K562 (cell line): Measurements from ENCODE around the gene FAM83F. TPM values are rescaled to one million over a fixed set of nuclear protein-coding genes. Genes with fewer than 3 reads are reported as not detected.

Source experiments
- EP400 ChIP-seq: fragments of 450-650 bp; IDR thresholded peaks from 2 replicates; pipeline ENCODE4 v1.6.1; 2017; ENCODE audit warnings: antibody characterized with exemption, mild to moderate bottlenecking, moderate library complexity
- JUN ChIP-seq, 2 experiments: sonication (generic) in 1 of 2; formaldehyde crosslinking in 1 of 2; IDR thresholded peaks; 2 replicates each; pipeline versions ENCODE4 v1.6.1 to v1.8.0; 2012 to 2022; ENCODE audit warnings: borderline replicate concordance in 2 of 2, mild to moderate bottlenecking in 2 of 2, improper control_type of control experiment in 1 of 2, low read depth in 1 of 2, low read length in 1 of 2, missing genetic modification reagents in 1 of 2
- MTA2 ChIP-seq: fragments of 450-650 bp; IDR thresholded peaks from 2 replicates; pipeline ENCODE4 v1.6.1; 2016; ENCODE audit warnings: low read depth
- NR1H2 ChIP-seq: sonication (generic); formaldehyde crosslinking; IDR thresholded peaks from 2 replicates; pipeline ENCODE4 v1.4.0; 2020; ENCODE audit warnings: mild to moderate bottlenecking, missing genetic modification reagents
- POLR2B ChIP-seq: fragments of 450-650 bp; IDR thresholded peaks from 2 replicates; pipeline ENCODE4 v1.6.1; 2018; ENCODE audit warnings: low read depth; ENCODE audit not compliant: partially characterized antibody
- SRSF9 ChIP-seq: fragments of 200-400 bp; formaldehyde crosslinking; IDR thresholded peaks from 2 replicates; pipeline ENCODE4 v1.6.1; 2017; ENCODE audit warnings: low read depth, low read length, borderline replicate concordance
- TAF15 ChIP-seq: fragments of 200-400 bp; formaldehyde crosslinking; IDR thresholded peaks from 2 replicates; pipeline ENCODE4 v1.6.1; 2017; ENCODE audit warnings: mild to moderate bottlenecking, low read depth, low read length, moderate library complexity
- polyA plus RNA-seq, 8 experiments: library from polyadenylated mRNA; depleted of rRNA in 4 of 8; stranded (reverse) in 5 of 8; unstranded in 3 of 8; fragments of >200 nt; fragmentation: Nextera tagmentation in 2 of 8; fragmentation: Illumina TruSeq in 1 of 8; extraction: Ambion mirVana in 2 of 8; extraction: Trizol in 1 of 8; gene quantifications; 2 replicates each; pipeline versions ENCODE4 v1.2.1 to v1.2.3, GENCODE V29; 2011 to 2014; ENCODE audit warnings: inconsistent platforms in 1 of 8, missing spikeins in 1 of 8
- total RNA-seq, 7 experiments: library from RNA; depleted of rRNA in 6 of 7; stranded (reverse); fragments of >200 nt in 6 of 7; fragmentation: Illumina TruSeq in 2 of 7; extraction: Trizol in 2 of 7; gene quantifications; 2 replicates each; pipeline versions ENCODE4 v1.2.1 to v1.2.3, GENCODE V29; 2011 to 2021; ENCODE audit warnings: low replicate concordance in 1 of 7
- TF ChIP-seq, protein P1 (sequence below): sonication (generic); formaldehyde crosslinking; IDR thresholded peaks from 2 replicates; pipeline ENCODE4 v1.4.0; 2020; ENCODE audit warnings: mild to moderate bottlenecking, missing genetic modification reagents
- TF ChIP-seq, protein P2 (sequence below): sonication (generic); formaldehyde crosslinking; IDR thresholded peaks from 2 replicates; pipeline ENCODE4 v1.8.0; 2023; ENCODE audit warnings: missing genetic modification reagents, mild to moderate bottlenecking, borderline replicate concordance
- TF ChIP-seq, protein P3 (sequence below): fragments of 200-800 bp; sonication (Bioruptor generic); IDR thresholded peaks from 2 replicates; pipeline ENCODE4 v1.6.1; 2017; ENCODE audit warnings: missing genetic modification characterization, missing compliant biosample characterization
- TF ChIP-seq, protein P4 (sequence below): fragments of 250-450 bp; sonication (Bioruptor Pico); IDR thresholded peaks from 2 replicates; pipeline ENCODE4 v1.4.0; 2020

Gene FAM83F
- total and polyA plus RNA-seq, 9 of the 15 experiments (the other 6 are each of a cell fraction or from before 2014, with no cell fraction given), result under 0.01 to 0.13 (median 0.04) TPM; not detected in 1

DNA sequence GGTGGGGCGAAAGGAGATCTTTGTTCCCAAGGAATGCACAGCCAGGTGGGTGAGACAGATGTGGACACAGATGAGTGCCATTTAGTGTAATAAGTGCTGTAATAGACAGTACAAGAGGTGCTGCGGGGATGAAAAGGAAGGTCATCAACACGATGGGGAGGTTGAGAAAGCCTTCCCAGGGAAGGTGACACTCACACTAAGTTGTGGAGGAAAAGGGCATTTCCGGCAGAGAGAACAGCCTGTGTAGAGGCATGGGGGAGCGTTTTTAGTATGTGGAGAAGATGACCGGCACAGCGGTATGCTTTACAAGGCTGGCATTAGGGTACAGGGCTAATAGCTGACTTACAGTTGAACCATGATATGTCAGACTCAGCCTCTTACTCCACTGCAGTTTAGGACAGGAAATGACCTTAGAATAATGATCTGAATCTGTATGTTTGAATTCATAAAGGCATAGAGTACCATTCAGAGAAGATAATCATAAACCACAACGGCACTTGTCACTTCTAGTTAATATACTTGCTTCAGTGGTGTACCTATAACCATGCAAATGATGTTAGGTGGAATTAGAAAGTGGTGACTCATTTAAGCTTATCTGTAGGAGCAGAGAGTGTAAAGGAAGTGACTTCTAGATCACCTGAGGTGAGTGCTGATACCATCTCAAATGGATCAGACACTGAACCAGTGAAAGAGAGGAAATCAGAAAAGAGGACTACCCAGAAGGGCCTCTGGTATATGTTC lies 60.6 kb downstream of the FAM83F start (continued):
- TF ChIP-seq, protein P1, sequence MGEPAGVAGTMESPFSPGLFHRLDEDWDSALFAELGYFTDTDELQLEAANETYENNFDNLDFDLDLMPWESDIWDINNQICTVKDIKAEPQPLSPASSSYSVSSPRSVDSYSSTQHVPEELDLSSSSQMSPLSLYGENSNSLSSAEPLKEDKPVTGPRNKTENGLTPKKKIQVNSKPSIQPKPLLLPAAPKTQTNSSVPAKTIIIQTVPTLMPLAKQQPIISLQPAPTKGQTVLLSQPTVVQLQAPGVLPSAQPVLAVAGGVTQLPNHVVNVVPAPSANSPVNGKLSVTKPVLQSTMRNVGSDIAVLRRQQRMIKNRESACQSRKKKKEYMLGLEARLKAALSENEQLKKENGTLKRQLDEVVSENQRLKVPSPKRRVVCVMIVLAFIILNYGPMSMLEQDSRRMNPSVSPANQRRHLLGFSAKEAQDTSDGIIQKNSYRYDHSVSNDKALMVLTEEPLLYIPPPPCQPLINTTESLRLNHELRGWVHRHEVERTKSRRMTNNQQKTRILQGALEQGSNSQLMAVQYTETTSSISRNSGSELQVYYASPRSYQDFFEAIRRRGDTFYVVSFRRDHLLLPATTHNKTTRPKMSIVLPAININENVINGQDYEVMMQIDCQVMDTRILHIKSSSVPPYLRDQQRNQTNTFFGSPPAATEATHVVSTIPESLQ (CRISPR knock-in tag), result no peak
- TF ChIP-seq JUN (IDR thresholded peaks at IDR 0.05; ENCODE audit: borderline replicate concordance, low read depth, low read length) (peak; percentile 81), JUN (CRISPR knock-in tag; IDR thresholded peaks at IDR 0.05; ENCODE audit: borderline replicate concordance) (no peak), MTA2 (peak; percentile 24; the same call in 1 of the 2 replicates), SRSF9 (no peak), EP400 (peak; percentile 16; the same call in 1 of the 2 replicates), NR1H2 (CRISPR knock-in tag) (no peak), TAF15 (no peak), POLR2B (no peak)
- TF ChIP-seq, protein P2, sequence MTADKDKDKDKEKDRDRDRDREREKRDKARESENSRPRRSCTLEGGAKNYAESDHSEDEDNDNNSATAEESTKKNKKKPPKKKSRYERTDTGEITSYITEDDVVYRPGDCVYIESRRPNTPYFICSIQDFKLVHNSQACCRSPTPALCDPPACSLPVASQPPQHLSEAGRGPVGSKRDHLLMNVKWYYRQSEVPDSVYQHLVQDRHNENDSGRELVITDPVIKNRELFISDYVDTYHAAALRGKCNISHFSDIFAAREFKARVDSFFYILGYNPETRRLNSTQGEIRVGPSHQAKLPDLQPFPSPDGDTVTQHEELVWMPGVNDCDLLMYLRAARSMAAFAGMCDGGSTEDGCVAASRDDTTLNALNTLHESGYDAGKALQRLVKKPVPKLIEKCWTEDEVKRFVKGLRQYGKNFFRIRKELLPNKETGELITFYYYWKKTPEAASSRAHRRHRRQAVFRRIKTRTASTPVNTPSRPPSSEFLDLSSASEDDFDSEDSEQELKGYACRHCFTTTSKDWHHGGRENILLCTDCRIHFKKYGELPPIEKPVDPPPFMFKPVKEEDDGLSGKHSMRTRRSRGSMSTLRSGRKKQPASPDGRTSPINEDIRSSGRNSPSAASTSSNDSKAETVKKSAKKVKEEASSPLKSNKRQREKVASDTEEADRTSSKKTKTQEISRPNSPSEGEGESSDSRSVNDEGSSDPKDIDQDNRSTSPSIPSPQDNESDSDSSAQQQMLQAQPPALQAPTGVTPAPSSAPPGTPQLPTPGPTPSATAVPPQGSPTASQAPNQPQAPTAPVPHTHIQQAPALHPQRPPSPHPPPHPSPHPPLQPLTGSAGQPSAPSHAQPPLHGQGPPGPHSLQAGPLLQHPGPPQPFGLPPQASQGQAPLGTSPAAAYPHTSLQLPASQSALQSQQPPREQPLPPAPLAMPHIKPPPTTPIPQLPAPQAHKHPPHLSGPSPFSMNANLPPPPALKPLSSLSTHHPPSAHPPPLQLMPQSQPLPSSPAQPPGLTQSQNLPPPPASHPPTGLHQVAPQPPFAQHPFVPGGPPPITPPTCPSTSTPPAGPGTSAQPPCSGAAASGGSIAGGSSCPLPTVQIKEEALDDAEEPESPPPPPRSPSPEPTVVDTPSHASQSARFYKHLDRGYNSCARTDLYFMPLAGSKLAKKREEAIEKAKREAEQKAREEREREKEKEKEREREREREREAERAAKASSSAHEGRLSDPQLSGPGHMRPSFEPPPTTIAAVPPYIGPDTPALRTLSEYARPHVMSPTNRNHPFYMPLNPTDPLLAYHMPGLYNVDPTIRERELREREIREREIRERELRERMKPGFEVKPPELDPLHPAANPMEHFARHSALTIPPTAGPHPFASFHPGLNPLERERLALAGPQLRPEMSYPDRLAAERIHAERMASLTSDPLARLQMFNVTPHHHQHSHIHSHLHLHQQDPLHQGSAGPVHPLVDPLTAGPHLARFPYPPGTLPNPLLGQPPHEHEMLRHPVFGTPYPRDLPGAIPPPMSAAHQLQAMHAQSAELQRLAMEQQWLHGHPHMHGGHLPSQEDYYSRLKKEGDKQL (CRISPR knock-in tag), result no peak
- TF ChIP-seq, protein P3, sequence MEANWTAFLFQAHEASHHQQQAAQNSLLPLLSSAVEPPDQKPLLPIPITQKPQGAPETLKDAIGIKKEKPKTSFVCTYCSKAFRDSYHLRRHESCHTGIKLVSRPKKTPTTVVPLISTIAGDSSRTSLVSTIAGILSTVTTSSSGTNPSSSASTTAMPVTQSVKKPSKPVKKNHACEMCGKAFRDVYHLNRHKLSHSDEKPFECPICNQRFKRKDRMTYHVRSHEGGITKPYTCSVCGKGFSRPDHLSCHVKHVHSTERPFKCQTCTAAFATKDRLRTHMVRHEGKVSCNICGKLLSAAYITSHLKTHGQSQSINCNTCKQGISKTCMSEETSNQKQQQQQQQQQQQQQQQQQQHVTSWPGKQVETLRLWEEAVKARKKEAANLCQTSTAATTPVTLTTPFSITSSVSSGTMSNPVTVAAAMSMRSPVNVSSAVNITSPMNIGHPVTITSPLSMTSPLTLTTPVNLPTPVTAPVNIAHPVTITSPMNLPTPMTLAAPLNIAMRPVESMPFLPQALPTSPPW (CRISPR knock-in tag), result no peak
- TF ChIP-seq, protein P4, sequence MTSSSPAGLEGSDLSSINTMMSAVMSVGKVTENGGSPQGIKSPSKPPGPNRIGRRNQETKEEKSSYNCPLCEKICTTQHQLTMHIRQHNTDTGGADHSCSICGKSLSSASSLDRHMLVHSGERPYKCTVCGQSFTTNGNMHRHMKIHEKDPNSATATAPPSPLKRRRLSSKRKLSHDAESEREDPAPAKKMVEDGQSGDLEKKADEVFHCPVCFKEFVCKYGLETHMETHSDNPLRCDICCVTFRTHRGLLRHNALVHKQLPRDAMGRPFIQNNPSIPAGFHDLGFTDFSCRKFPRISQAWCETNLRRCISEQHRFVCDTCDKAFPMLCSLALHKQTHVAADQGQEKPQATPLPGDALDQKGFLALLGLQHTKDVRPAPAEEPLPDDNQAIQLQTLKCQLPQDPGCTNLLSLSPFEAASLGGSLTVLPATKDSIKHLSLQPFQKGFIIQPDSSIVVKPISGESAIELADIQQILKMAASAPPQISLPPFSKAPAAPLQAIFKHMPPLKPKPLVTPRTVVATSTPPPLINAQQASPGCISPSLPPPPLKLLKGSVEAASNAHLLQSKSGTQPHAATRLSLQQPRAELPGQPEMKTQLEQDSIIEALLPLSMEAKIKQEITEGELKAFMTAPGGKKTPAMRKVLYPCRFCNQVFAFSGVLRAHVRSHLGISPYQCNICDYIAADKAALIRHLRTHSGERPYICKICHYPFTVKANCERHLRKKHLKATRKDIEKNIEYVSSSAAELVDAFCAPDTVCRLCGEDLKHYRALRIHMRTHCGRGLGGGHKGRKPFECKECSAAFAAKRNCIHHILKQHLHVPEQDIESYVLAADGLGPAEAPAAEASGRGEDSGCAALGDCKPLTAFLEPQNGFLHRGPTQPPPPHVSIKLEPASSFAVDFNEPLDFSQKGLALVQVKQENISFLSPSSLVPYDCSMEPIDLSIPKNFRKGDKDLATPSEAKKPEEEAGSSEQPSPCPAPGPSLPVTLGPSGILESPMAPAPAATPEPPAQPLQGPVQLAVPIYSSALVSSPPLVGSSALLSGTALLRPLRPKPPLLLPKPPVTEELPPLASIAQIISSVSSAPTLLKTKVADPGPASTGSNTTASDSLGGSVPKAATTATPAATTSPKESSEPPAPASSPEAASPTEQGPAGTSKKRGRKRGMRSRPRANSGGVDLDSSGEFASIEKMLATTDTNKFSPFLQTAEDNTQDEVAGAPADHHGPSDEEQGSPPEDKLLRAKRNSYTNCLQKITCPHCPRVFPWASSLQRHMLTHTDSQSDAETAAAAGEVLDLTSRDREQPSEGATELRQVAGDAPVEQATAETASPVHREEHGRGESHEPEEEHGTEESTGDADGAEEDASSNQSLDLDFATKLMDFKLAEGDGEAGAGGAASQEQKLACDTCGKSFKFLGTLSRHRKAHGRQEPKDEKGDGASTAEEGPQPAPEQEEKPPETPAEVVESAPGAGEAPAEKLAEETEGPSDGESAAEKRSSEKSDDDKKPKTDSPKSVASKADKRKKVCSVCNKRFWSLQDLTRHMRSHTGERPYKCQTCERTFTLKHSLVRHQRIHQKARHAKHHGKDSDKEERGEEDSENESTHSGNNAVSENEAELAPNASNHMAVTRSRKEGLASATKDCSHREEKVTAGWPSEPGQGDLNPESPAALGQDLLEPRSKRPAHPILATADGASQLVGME (CRISPR knock-in tag), result no peak
